ENCODE measurements around the gene CHL1.

Gene CHL1

GRCh38 chr3:184976-185375, 11.6 kb upstream of the CHL1 start:
- DNase-seq (ENCODE audit: extremely low read depth, low read depth) = no peak
- no peak for TF ChIP-seq CTCF (IDR thresholded peaks at IDR 0.05; ENCODE audit: low read depth, low read length)

GRCh38 chr3:192215-192929, 4.2 kb upstream of the CHL1 start:
- no peak for TF ChIP-seq CTCF (IDR thresholded peaks at IDR 0.05; ENCODE audit: low read depth, low read length)
- no peak for DNase-seq (ENCODE audit: extremely low read depth, low read depth)

GRCh38 chr3:194001-194400, 2.6 kb upstream of the CHL1 start:
- DNase-seq (ENCODE audit: extremely low read depth, low read depth) = no peak
- TF ChIP-seq CTCF (IDR thresholded peaks at IDR 0.05; ENCODE audit: low read depth, low read length) = no peak

GRCh38 chr3:194421-194820, 2.1 kb upstream of the CHL1 start:
- no peak for TF ChIP-seq CTCF (IDR thresholded peaks at IDR 0.05; ENCODE audit: low read depth, low read length)
- no peak for DNase-seq (ENCODE audit: extremely low read depth, low read depth)

GRCh38 chr3:195666-196065, 897 bp upstream of the CHL1 start:
- TF ChIP-seq CTCF (IDR thresholded peaks at IDR 0.05; ENCODE audit: low read depth, low read length) = no peak

GRCh38 chr3:197149-197827, 725 bp downstream of the CHL1 start:
- no peak for TF ChIP-seq CTCF (IDR thresholded peaks at IDR 0.05; ENCODE audit: low read depth, low read length)
- DNase-seq (ENCODE audit: extremely low read depth, low read depth) = no peak

More at GRCh38 chr3:195666-196065, 897 bp upstream of the CHL1 start:
- DNase-seq (ENCODE audit: extremely low read depth, low read depth) = no peak

GRCh38 chr3:197828-198491, 1.4 kb downstream of the CHL1 start:
- DNase-seq (ENCODE audit: extremely low read depth, low read depth) = no peak

More at GRCh38 chr3:197828-198491, 1.4 kb downstream of the CHL1 start:
- TF ChIP-seq CTCF (IDR thresholded peaks at IDR 0.05; ENCODE audit: low read depth, low read length) = no peak

All from AG09319 (cell line).